ENCODE results near the gene GPR34.

Gene GPR34

DNA sequence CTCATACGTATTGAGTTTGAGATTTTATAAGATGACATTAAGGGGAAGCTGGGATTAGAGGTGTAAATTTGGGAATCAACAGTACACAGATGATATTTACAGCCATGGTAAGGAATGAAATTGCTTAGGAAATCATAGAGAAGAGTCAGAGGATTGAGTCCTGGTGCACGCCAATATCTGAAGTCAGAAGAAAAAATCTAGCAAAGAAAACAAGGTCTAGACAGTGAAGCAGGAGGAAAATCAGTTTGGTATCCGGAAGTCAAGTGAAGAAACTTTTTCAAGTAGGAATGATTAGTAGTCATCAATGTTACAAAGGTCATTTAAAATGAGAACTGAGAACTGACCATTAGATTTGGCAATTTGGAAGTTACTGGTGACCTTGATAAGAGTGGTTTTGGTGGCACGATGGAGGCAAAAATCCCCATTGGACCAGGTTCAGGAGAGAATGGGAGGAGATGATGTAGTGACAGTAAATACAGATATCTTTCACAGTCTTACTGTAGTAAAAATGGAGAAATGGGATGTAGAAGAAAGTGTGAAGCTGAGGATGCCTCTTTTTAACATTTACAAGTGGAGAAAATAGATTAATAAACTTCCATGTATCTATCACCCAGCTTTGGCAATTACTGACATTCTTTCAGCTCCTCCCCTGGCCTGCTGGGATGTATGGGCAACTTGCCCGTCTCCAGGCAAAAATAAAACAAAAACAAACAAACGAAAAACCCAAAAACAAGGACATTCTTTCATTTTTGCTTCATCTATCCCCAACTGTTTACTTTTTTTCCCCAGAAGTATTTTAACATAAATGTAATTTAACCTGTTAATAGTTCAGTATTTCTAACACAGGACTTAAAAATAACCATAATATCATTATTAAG lies 11.4 kb upstream of the GPR34 start:
- TF ChIP-seq, protein P1, sequence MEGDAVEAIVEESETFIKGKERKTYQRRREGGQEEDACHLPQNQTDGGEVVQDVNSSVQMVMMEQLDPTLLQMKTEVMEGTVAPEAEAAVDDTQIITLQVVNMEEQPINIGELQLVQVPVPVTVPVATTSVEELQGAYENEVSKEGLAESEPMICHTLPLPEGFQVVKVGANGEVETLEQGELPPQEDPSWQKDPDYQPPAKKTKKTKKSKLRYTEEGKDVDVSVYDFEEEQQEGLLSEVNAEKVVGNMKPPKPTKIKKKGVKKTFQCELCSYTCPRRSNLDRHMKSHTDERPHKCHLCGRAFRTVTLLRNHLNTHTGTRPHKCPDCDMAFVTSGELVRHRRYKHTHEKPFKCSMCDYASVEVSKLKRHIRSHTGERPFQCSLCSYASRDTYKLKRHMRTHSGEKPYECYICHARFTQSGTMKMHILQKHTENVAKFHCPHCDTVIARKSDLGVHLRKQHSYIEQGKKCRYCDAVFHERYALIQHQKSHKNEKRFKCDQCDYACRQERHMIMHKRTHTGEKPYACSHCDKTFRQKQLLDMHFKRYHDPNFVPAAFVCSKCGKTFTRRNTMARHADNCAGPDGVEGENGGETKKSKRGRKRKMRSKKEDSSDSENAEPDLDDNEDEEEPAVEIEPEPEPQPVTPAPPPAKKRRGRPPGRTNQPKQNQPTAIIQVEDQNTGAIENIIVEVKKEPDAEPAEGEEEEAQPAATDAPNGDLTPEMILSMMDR (IDR thresholded peaks at IDR 0.05; ENCODE audit: borderline replicate concordance, insufficient read depth, low read depth, low read length): no peak

DNA sequence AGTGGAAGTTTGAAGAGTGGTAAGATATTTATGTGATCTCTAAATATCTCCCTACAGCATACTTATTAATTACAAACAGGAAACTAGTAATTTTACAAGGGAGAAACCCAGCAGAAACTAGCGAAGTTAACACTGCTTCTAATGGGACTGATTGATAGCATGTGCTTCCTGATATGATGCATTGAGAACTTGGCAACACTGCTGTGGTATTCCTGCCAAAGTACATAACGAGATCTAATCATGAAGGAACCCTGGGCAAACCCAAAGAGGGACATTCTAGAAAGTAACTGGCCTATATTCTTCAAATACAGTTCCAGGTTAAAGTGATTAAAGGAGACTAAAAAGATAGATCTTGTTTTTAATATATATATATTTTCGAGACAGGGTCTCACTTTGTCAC lies 4.6 kb upstream of the GPR34 start:
- TF ChIP-seq, protein P1 (IDR thresholded peaks at IDR 0.05; ENCODE audit: borderline replicate concordance, insufficient read depth, low read depth, low read length): no peak
- no peak overlapping the region for H3K4me3 ChIP-seq (ENCODE audit: low read depth, low read length)

More for the DNA sequence above, 11.4 kb upstream of the GPR34 start:
- no peak overlapping the region for H3K4me3 ChIP-seq (ENCODE audit: low read depth, low read length)

DNA sequence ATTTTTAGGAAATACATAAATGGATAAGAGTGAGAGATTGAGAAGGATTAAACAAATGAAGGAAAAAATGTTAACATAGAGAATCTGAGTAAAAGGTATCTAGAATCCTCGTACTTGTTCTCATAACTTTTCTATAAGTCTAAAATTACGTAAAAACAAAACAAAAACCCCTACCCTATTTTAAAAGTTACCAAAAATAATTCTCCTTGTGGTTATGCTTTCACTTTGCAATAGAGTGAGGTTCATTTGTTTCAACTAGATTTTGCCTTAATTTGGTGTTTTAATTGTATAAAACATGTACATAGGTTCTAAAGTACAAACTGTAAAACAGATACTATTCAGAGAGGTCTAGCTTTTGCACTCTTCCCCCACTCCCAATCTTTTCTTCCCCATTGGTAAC lies 3.8 kb upstream of the GPR34 start:
- TF ChIP-seq, protein P1 (IDR thresholded peaks at IDR 0.05; ENCODE audit: borderline replicate concordance, insufficient read depth, low read depth, low read length): no peak
- no peak overlapping the region for H3K4me3 ChIP-seq (ENCODE audit: low read depth, low read length)

DNA sequence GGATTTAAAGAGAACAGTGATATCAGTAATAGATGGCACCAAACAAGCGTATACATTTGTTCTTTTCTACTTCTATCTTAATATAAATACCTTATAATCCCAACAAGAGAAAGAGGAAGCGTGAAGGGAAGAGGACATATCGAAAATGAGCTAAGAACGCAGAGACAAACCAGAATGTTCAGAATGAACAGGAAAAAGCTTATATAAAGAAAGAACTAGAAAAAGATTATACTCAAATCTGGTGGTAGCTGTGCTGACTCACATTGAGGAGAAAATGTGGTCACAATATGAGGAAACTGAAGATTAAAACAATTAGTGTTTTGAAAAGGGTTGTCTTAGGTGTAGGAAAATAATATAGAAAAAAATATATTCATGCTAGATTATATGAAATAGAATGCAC lies 2.0 kb upstream of the GPR34 start:
- no peak overlapping the region for H3K4me3 ChIP-seq (ENCODE audit: low read depth, low read length)
- TF ChIP-seq, protein P1 (IDR thresholded peaks at IDR 0.05; ENCODE audit: borderline replicate concordance, insufficient read depth, low read depth, low read length): no peak

DNA sequence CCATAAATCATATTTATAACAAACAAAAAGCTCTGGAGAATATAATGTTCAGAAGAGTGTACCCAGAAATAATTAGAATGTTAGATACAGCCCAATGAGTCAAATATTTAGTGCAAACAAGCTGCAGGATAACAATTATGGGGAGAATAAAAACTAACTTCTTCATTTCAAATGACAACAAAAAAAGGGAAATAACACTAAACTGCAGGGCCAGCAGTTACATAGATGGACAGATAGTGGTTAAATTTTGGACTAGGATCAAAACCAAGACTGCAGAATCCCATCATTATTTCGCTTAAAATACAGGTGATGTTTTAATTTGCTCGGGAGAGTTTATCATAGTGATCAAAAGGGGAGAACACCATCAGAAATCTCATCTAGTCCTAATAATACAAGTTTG lies 617 bp upstream of the GPR34 start:
- no peak overlapping the region for H3K4me3 ChIP-seq (ENCODE audit: low read depth, low read length)
- TF ChIP-seq, protein P1 (IDR thresholded peaks at IDR 0.05; ENCODE audit: borderline replicate concordance, insufficient read depth, low read depth, low read length): no peak

DNA sequence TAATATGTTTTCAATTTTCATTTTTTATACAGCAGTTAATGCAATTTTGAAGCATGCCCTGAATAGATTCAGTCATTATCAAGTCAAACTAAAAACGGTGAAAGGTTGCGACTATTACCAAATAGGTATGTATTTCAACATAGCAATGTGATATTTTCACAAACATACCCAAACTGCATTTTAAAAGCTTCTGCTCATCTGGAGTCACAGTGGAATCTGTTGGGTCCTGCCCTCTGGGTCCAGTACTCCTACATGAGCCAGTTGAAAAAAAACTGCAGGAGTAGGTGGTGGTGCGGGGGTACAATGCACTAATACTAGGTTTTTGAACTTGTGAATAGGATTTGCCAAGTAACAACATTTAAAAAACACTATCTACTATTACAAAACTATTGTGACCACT lies 938 bp downstream of the GPR34 start:
- no peak overlapping the region for H3K4me3 ChIP-seq (ENCODE audit: low read depth, low read length)
- TF ChIP-seq, protein P1 (IDR thresholded peaks at IDR 0.05; ENCODE audit: borderline replicate concordance, insufficient read depth, low read depth, low read length): no peak

DNA sequence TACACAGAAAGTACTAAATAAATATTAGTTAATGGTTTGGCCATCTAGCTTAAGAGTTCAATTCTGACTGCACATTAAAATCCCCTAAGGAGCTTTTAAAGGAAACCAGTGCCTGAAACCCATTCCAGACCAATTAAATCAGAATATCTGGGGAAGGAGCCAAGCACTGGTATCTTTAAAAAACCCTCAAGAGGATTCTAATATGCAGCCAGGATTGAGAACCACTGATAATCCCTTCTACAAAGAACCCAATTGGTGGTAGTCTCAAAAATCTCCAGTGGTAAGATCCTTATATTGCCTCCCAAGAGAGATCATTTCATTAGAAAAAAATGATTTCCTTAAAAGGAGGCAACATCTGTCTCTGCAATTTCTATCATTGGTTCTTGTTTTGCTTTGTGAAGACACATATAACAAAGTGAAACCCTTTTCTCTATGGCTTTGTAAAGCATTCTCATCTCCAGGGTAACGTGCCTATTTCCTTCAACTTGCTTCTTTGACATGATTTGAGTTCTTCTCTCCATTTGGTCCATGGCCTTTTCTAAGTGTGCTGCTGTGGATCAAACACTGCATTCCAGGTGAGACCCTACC lies 3.5 kb downstream of the GPR34 start:
- H3K4me3 ChIP-seq (ENCODE audit: low read depth, low read length): no peak overlapping the region
- TF ChIP-seq, protein P1 (IDR thresholded peaks at IDR 0.05; ENCODE audit: borderline replicate concordance, insufficient read depth, low read depth, low read length): no peak

Data from GM12875 (cell line).